Amniotic stem cell (primary cell): ENCODE data around the gene SH3GLB1.

Source experiments
- DNase-seq: peaks from one replicate; lab custom pipeline; 2025; lab: John Stamatoyannopoulos, UW

Gene SH3GLB1

GRCh38 chr1:86774305-86775295 lies 70.2 kb downstream of the SH3GLB1 start:
- DNase-seq: peak; percentile 58

GRCh38 chr1:86775395-86775794 lies 71.0 kb downstream of the SH3GLB1 start:
- no peak for DNase-seq

- no peak for DNase-seq
Observed at GRCh38 chr1:86776108-86776507, 71.7 kb downstream of the SH3GLB1 start.

- DNase-seq: no peak
Observed at GRCh38 chr1:86778569-86779239, 74.3 kb downstream of the SH3GLB1 start.

GRCh38 chr1:86779308-86780191 lies 75.2 kb downstream of the SH3GLB1 start:
- DNase-seq: no peak

GRCh38 chr1:86782482-86782881 lies 78.1 kb downstream of the SH3GLB1 start:
- no peak for DNase-seq

- DNase-seq: no peak
Observed at GRCh38 chr1:86787621-86788020, 83.2 kb downstream of the SH3GLB1 start.

- no peak for DNase-seq
Observed at GRCh38 chr1:86788300-86789206, 84.2 kb downstream of the SH3GLB1 start.

- DNase-seq: no peak
Observed at GRCh38 chr1:86795316-86795715, 90.9 kb downstream of the SH3GLB1 start.
